ENCODE results near the gene PDE4B. TPM values are rescaled to one million over a fixed set of nuclear protein-coding genes. Genes with fewer than 3 reads are reported as not detected.
A peak's percentile ranks its signal among the peaks of the same experiment; 100 is the strongest.

PDE4B gene
- total RNA-seq, 1 donor from 2014 or later: 1.2 TPM

DNA sequence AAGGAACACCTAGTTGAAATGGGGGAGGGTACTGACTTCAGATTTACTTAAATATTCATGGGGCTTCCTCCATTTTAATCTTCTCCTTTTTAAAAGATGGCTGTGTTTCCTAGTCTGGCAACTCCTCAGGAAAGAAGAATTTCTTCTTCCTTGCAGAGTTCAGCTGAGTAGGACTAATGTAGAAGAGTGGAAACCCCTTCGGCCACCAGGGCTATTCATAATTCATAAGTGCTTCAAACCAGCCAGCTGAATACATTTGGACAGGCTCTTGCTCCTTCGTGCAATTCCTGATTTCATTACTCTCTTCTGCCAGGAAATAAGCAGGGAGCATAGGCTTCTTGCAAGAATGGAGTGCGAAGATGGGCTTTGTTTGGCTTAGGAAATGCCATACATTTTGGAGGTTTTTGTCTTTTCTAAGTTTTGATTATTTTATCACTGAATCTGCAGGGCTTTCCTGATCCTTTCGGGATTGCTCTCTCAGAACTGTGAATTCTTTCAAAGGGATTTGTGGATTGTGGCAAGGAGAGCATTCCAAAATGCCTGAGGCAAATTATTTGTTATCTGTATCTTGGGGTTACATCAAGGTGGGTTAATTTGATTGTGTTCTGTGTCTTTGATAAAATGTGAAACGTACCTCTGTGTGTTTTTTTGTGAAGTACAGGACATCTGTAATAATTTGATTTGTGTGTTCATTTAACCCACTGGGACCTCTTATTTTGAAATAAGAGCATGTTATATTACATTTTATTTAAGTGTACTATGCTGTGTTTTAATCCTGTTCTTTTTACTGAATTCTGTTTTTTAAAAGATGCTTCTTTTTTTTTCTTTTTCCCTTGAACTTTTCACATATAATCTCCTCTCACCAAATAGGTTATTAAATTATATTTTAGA, 561.9 kb downstream of the PDE4B start:
- Mint-ChIP-seq H3K4me1 (peaks cover 84% of the 10 kb centered on the region), H3K27me3 (ENCODE audit: insufficient read depth, low read depth) (peaks cover 2% of the 10 kb centered on the region), H3K27ac (peak overlapping the region; percentile 99), H3K4me3 (peak overlapping the region; percentile 91), H3K36me3 (peaks cover 3% of the 10 kb centered on the region), H3K9me3 (no peaks in the 10 kb centered on the region)
- Histone ChIP-seq H3K9me3 (ENCODE audit: low read depth) (no peaks in the 10 kb centered on the region), H3K27me3 (no peaks in the 10 kb centered on the region), H3K4me1 (peaks cover 58% of the 10 kb centered on the region), H2AFZ (replicated peaks) (peak overlapping the region; percentile 89), H3K4me3 (peak overlapping the region; percentile 8), H3K79me2 (ENCODE audit: low read depth) (no peaks in the 10 kb centered on the region), H3K9ac (no peak overlapping the region), H3K27ac (no peak overlapping the region), H3K4me2 (peak overlapping the region; percentile 66), H3F3A (ENCODE audit: low read depth) (peaks cover 15% of the 10 kb centered on the region), H4K20me1 (ENCODE audit: low read depth) (no peaks in the 10 kb centered on the region), H3K36me3 (no peaks in the 10 kb centered on the region)
- DNase-seq (ENCODE audit: low spot score): no peak
- no peak for TF ChIP-seq EZH2phosphoT487 (IDR thresholded peaks at IDR 0.05)
- no peak for TF ChIP-seq EZH2 (IDR thresholded peaks at IDR 0.05)
- TF ChIP-seq, protein P1, sequence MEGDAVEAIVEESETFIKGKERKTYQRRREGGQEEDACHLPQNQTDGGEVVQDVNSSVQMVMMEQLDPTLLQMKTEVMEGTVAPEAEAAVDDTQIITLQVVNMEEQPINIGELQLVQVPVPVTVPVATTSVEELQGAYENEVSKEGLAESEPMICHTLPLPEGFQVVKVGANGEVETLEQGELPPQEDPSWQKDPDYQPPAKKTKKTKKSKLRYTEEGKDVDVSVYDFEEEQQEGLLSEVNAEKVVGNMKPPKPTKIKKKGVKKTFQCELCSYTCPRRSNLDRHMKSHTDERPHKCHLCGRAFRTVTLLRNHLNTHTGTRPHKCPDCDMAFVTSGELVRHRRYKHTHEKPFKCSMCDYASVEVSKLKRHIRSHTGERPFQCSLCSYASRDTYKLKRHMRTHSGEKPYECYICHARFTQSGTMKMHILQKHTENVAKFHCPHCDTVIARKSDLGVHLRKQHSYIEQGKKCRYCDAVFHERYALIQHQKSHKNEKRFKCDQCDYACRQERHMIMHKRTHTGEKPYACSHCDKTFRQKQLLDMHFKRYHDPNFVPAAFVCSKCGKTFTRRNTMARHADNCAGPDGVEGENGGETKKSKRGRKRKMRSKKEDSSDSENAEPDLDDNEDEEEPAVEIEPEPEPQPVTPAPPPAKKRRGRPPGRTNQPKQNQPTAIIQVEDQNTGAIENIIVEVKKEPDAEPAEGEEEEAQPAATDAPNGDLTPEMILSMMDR (IDR thresholded peaks at IDR 0.05): no peak

DNA sequence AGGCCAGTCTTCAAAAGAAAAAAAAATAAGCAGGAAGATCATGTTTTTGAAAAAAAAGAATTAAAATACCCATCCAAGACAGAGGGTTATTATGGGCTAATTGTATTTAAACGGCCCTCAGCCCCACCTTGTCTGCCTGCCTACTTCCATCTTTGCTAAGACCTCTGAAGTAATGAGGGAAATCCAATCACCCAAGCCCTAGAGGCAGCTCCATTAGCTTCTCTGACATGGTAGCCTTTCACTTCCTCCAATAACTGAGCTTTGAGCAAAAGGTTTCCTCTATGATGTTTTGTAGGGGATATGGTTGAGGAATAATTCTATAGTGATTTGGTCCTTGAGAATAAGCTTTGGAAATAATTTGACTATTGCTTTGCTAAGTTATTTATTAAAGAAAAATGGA, 563.1 kb downstream of the PDE4B start:
- no peaks in the 10 kb centered on the region for H3K9me3 ChIP-seq (ENCODE audit: low read depth)
- H3F3A ChIP-seq (ENCODE audit: low read depth): peaks cover 9% of the 10 kb centered on the region
- H3K9me3 Mint-ChIP-seq: no peaks in the 10 kb centered on the region
- peaks cover 3% of the 10 kb centered on the region for H3K36me3 Mint-ChIP-seq
- no peaks in the 10 kb centered on the region for H3K36me3 ChIP-seq
- no peaks in the 10 kb centered on the region for H4K20me1 ChIP-seq (ENCODE audit: low read depth)
- TF ChIP-seq, protein P1 (IDR thresholded peaks at IDR 0.05): no peak
- TF ChIP-seq EZH2 (IDR thresholded peaks at IDR 0.05) (no peak), EZH2phosphoT487 (IDR thresholded peaks at IDR 0.05) (no peak)
- H3K27me3 ChIP-seq: no peaks in the 10 kb centered on the region
- peaks cover 2% of the 10 kb centered on the region for H3K27me3 Mint-ChIP-seq (ENCODE audit: insufficient read depth, low read depth)
- no peak for DNase-seq (ENCODE audit: low spot score)
- H2AFZ ChIP-seq (replicated peaks): peak overlapping the region; percentile 21
- peak overlapping the region; percentile 98 for H3K27ac Mint-ChIP-seq
- no peak overlapping the region for H3K4me3 ChIP-seq
- H3K4me1 ChIP-seq: peaks cover 46% of the 10 kb centered on the region
- no peak overlapping the region for H3K27ac ChIP-seq
- peak overlapping the region; percentile 56 for H3K4me2 ChIP-seq
- H3K4me1 Mint-ChIP-seq: peaks cover 78% of the 10 kb centered on the region
- H3K9ac ChIP-seq: no peak overlapping the region
- H3K4me3 Mint-ChIP-seq: peak overlapping the region; percentile 91
- no peaks in the 10 kb centered on the region for H3K79me2 ChIP-seq (ENCODE audit: low read depth)

DNA sequence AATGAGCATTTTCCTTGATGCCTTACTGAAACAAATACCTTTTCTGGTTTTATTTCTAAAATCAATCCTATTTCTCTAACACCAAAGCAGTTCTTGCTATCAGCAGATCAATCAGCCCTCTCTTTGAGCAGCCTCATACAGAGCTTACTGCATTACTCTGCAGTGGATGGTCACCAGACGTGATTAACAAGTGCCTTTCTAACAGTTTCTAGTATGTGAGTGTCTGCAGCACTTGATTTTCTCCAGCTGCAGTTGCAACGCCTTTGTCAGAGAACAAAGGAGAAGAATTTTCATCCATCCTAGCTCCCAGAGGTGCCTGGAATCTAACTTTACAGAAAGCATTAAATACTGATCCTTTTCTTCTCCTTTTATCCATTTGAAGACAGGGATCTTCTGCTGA, 563.9 kb downstream of the PDE4B start:
- Histone ChIP-seq H3K36me3 (no peaks in the 10 kb centered on the region), H3K9ac (no peak overlapping the region), H3K4me3 (no peak overlapping the region), H3F3A (ENCODE audit: low read depth) (peaks cover 8% of the 10 kb centered on the region), H3K27me3 (no peaks in the 10 kb centered on the region), H3K27ac (peak overlapping the region; percentile 66), H4K20me1 (ENCODE audit: low read depth) (no peaks in the 10 kb centered on the region), H3K4me1 (peaks cover 45% of the 10 kb centered on the region), H2AFZ (replicated peaks) (peak overlapping the region; percentile 10), H3K79me2 (ENCODE audit: low read depth) (no peaks in the 10 kb centered on the region), H3K9me3 (ENCODE audit: low read depth) (no peaks in the 10 kb centered on the region), H3K4me2 (peak overlapping the region; percentile 56)
- Mint-ChIP-seq H3K36me3 (peaks cover 8% of the 10 kb centered on the region), H3K27ac (peak overlapping the region; percentile 98), H3K4me3 (peak overlapping the region; percentile 91), H3K27me3 (ENCODE audit: insufficient read depth, low read depth) (peaks cover 2% of the 10 kb centered on the region), H3K4me1 (peaks cover 70% of the 10 kb centered on the region), H3K9me3 (no peaks in the 10 kb centered on the region)
- peak; percentile 67 for DNase-seq (ENCODE audit: low spot score)
- TF ChIP-seq EZH2 (IDR thresholded peaks at IDR 0.05) (no peak), EZH2phosphoT487 (IDR thresholded peaks at IDR 0.05) (no peak)
- TF ChIP-seq, protein P1 (IDR thresholded peaks at IDR 0.05): no peak
